GM15510 (cell line): ENCODE results near the gene KAT2A.

Experiments
- POLR2A ChIP-seq: IDR thresholded peaks from 3 replicates; pipeline ENCODE4 v1.6.1; 2011; ENCODE audit warnings: borderline replicate concordance; ENCODE audit not compliant: insufficient read length; ENCODE audit errors: extremely low read depth

Gene KAT2A

DNA sequence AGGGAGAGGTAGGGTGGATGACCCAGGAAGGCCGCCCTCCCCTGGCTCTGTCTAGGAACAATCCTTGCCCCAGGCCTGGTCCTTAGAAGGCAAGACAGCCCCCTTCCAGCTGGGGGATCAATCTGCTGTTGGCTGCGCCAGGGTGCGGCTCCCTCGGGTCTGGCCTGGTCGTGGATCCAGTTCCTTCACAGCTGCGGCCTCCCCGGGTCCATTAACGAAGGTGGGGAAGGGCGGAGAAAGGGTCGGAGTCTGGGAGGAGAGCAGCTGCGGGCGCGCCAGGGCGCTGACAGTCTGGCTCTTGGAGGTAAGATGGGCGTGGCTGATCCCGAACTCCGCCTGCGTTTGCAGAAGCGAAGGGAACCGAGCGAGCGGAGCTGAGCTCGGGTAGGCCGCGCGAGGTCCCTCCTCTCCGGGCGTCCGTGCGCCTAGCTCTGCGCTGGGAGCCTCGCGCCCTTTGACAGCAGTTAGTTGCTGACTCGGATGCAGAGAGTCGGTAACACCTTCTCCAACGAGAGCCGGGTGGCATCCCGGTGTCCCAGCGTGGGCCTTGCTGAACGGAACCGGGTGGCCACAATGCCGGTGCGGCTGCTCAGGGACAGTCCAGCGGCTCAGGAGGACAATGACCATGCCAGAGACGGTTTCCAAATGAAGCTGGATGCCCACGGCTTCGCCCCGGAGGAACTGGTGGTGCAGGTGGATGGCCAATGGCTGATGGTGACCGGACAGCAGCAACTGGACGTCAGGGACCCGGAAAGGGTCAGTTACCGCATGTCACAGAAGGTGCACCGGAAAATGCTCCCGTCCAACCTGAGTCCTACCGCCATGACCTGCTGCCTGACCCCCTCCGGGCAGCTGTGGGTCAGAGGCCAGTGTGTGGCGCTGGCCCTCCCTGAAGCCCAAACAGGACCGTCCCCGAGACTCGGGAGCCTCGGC is 1.5 kb upstream of the KAT2A start, which contains the start of gene HSPB9:
HSPB9 (plus strand) TSS at position 434 of the 933 bp plus-strand sequence; CDS start at position 481, 47 bp downstream.
- no peak for TF ChIP-seq POLR2A

DNA sequence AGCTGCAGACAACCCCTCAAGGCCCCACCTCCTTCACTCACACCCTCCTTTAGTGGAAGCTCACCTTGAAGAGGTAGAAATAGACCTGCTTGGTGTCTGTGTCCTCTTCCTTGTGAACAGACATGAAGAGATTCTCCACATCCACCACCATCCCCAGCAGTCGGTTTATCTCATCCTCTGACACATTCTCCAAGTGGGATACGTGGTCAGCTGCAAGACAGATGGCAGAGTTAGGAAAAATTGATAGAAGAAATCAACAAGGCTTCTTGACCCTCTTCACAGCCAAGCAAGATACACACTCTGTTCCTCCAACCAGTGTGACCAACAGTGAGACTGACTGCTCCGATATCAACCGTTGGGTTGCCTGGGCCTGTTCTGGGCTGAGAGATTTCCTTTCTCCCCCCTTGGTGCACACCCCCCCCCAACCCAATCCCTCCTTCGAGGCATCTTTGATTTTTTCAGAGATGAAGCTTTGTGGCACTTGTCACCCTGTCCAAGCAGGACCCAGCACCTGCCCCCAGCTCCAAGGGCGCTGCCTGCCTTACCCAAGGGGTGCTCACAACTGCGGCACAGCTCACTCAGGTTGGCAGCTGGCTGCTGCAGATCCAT is 902 bp downstream of the KAT2A start:
- no peak for TF ChIP-seq POLR2A

DNA sequence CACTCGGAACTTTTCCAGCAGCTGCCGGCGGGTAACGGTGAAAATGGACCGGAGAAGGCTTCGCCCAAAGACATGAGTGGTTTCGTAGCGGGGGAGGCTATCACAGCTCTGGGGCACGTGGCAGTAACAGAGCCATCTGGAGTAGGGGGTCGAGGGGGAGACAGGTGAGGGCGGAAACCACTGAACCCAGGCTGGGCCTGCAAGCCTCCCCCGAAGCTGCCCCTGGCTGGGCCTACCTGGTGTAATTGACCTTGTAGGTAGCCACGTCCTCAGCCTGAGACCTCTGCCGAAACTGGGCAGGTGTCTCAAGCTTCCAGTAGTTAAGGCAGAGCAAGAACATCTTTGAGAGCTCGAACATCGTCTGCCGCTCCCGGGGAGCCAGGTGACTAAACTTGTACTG is 1.9 kb downstream of the KAT2A start:
- no peak for TF ChIP-seq POLR2A

DNA sequence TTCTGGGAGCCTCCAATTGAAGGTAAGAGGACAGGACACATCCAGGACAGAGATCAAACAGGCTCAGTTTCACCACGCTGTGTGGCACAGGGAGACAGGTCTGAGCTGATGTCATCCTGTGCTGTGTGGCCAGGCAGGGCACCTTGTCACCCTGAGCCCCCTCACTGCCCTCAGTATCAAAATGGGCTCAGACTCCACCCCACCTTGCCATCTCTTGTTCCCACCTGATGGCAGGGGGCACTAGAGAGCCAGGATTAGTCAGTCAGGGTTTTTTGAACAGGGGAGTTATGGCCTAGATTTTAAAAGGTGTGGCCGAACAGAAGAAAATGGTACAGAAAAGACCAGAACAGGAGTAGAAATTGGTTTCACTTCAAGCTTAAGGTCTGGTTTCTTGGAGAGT is 2.6 kb downstream of the KAT2A start:
- TF ChIP-seq POLR2A, result no peak

- TF ChIP-seq POLR2A, result no peak
Measured at GRCh38 chr17:42118126-42118510, 3.0 kb downstream of the KAT2A start.

DNA sequence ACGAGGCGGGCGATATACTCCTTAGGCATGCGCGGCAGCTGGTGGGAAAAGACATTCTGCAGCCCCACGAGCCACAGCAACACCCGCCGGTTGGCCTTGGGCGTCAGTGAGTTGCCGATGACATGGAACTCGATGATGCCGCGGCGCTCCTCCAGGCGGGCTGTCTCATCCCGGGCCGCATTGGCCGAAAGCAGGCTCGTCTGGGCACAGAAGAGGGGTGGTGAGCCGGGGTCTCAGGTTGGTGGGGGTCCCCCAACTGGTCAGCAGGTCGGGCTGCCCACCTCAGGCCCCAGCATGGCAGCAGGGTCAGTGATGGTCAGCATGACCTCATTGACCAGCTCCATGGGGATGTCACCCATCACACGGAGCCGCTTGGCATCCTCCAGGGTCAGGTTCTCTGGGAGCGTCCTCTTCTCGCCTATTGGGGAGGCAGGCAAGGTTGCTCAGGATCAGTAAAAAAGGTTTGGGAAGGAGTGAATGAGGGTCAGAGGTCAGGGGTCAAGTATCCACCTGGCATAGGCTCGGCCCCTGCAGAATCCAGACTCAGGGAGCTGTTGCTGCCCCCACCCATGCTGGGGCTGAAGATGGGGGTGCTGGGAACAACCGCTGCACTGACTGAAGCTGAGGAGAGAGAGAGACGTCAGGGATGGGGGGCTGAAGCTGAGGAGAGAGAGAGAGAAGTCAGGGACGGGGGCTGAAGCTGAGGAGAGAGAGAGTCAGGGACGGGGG is 3.6 kb downstream of the KAT2A start:
- no peak for TF ChIP-seq POLR2A

DNA sequence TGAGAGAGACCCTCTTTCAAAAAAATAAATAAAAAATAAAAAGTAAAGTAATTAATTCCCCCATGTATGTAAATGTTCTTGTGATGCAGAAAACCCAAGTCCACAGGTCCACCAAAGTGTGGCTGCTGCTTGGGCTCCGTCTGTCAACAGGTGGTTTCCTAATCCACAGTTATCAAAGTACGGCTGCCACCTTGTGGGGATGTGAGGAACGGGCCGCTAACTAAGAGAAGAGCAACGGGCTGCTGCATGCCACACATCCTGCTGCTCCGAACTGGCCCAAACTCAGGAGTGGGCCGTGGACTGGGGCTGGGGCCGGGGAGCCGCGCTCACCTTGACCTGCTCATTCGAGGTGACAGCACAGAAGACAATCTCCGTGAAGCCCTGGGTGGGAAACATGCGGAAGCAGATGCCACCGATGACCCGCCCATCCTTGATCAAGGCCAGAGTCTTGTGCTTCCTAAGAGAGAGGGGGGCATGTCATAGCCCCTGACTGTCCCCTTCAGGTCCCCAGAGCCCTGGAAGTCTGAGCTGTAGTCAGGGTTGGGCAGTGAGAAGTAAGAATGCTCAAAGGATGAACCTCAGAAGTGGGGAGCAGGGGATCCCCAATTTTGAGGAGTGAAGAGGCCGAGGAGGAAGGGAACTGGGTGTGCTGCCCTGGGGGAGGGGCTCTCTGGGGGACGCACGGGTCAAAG is 4.3 kb downstream of the KAT2A start:
- no peak for TF ChIP-seq POLR2A

- no peak for TF ChIP-seq POLR2A
Measured at GRCh38 chr17:42114118-42114517, 7.0 kb downstream of the KAT2A start.

- TF ChIP-seq POLR2A, result no peak
Measured at GRCh38 chr17:42113293-42114069, 7.7 kb downstream of the KAT2A start.

- TF ChIP-seq POLR2A, result peak; percentile 94
Measured at GRCh38 chr17:42112552-42113176, 8.5 kb downstream of the KAT2A start, which contains the start of gene DHX58. TSS of gene DHX58 (minus strand) at chr17:42112714. CDS start at chr17:42111892, 822 bp downstream.

- TF ChIP-seq POLR2A, result no peak
Measured at GRCh38 chr17:42111871-42112551, 9.2 kb downstream of the KAT2A start.

DNA sequence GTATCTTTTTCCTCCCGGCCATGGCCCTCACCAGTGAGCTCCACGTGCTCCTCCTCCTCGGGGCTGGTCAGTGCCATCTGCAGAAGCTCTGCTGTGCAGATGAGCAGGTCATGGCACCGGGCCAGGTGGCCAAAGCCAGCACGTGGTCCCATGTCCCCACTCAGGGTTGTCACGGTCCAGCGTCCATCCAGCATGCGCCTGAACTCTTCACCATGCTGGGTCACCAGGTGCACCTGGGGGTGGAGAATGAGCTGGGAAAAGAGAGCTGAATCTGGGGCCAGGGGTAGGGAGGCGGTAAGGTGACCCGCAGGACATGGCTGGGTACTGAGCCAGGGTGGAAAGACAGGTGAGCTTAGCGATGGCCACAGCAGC is 9.9 kb downstream of the KAT2A start:
- no peak for TF ChIP-seq POLR2A
